Activated B cell treated with CpG ODN at 0.5 μM for 24 hours (primary cell): ENCODE measurements around the gene RSPO3. TPM values are rescaled to one million over a fixed set of nuclear protein-coding genes. Genes with fewer than 3 reads are reported as not detected.

Experiments used
- total RNA-seq: library from RNA; stranded (reverse); gene quantifications from 2 replicates; pipeline ENCODE4 v1.2.3, GENCODE V29; 2022

Gene RSPO3
- total RNA-seq, 1 donor from 2014 or later, result not detected

Other genes starting within 250 kb of the RSPO3 start
- gene RNF146, start 148.2 kb downstream of the RSPO3 start, total RNA-seq, result 32.9 and 35.3 TPM in 2 replicates
- gene ECHDC1, start 224.9 kb downstream of the RSPO3 start, total RNA-seq, result 57.3 and 59.7 TPM in 2 replicates